ENCODE data around the gene AIPL1.

- TF ChIP-seq, protein P1, sequence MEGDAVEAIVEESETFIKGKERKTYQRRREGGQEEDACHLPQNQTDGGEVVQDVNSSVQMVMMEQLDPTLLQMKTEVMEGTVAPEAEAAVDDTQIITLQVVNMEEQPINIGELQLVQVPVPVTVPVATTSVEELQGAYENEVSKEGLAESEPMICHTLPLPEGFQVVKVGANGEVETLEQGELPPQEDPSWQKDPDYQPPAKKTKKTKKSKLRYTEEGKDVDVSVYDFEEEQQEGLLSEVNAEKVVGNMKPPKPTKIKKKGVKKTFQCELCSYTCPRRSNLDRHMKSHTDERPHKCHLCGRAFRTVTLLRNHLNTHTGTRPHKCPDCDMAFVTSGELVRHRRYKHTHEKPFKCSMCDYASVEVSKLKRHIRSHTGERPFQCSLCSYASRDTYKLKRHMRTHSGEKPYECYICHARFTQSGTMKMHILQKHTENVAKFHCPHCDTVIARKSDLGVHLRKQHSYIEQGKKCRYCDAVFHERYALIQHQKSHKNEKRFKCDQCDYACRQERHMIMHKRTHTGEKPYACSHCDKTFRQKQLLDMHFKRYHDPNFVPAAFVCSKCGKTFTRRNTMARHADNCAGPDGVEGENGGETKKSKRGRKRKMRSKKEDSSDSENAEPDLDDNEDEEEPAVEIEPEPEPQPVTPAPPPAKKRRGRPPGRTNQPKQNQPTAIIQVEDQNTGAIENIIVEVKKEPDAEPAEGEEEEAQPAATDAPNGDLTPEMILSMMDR (conservative IDR thresholded peaks at IDR 0.05; ENCODE audit: low read depth, low read length): no peak
- TF ChIP-seq EZH2 (IDR thresholded peaks at IDR 0.05; ENCODE audit: borderline replicate concordance, low read depth, low read length, poor library complexity, severe bottlenecking): no peak
Measured at GRCh38 chr17:6422654-6423241, 12.2 kb downstream of the AIPL1 start.

All from A673 (cell line).